Peyer's patch (tissue), 4 donors: ENCODE data around the gene MERTK.

Experiments
- CTCF ChIP-seq, 6 experiments: fragments of 450-650 bp in 4 of 6; fragments of 200-600 bp in 2 of 6; sonication (generic) in 1 of 6; IDR thresholded peaks; one replicate each; pipeline ENCODE4 v1.5.1; 2017 to 2019; ENCODE audit warnings: antibody characterized with exemption in 6 of 6, mild to moderate bottlenecking in 3 of 6, moderate library complexity in 1 of 6
- POLR2A ChIP-seq, 2 donors: fragments of 450-650 bp; IDR thresholded peaks; one replicate each; pipeline ENCODE4 v1.5.1; 2017; ENCODE audit warnings: antibody characterized with exemption in 2 of 2, mild to moderate bottlenecking in 2 of 2, moderate library complexity in 2 of 2

GRCh38 chr2:111941531-111941930, 43.1 kb downstream of the MERTK start:
- no peak for TF ChIP-seq POLR2A (IDR thresholded peaks at IDR 0.05)
- TF ChIP-seq CTCF (IDR thresholded peaks at IDR 0.05) = no peak
